ENCODE data around the gene ARL10. TPM values are rescaled to one million over a fixed set of nuclear protein-coding genes. Genes with fewer than 3 reads are reported as not detected.

ARL10 gene
- total RNA-seq, 1 donor = 13.4 TPM

- no peak for DNase-seq (ENCODE audit: low read depth)
- no peak overlapping the region for H3K4me3 ChIP-seq (ENCODE audit: low read depth, low read length)
- TF ChIP-seq, protein P1, sequence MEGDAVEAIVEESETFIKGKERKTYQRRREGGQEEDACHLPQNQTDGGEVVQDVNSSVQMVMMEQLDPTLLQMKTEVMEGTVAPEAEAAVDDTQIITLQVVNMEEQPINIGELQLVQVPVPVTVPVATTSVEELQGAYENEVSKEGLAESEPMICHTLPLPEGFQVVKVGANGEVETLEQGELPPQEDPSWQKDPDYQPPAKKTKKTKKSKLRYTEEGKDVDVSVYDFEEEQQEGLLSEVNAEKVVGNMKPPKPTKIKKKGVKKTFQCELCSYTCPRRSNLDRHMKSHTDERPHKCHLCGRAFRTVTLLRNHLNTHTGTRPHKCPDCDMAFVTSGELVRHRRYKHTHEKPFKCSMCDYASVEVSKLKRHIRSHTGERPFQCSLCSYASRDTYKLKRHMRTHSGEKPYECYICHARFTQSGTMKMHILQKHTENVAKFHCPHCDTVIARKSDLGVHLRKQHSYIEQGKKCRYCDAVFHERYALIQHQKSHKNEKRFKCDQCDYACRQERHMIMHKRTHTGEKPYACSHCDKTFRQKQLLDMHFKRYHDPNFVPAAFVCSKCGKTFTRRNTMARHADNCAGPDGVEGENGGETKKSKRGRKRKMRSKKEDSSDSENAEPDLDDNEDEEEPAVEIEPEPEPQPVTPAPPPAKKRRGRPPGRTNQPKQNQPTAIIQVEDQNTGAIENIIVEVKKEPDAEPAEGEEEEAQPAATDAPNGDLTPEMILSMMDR (IDR thresholded peaks at IDR 0.05; ENCODE audit: insufficient read depth, low read depth, low read length) = no peak
These were observed 45.3 kb downstream of the ARL10 start for GRCh38 chr5:176410486-176411180.

GRCh38 chr5:176412517-176413254, 47.4 kb downstream of the ARL10 start:
- TF ChIP-seq, protein P1 (IDR thresholded peaks at IDR 0.05; ENCODE audit: insufficient read depth, low read depth, low read length) = no peak
- H3K4me3 ChIP-seq (ENCODE audit: low read depth, low read length) = no peak overlapping the region
- no peak for DNase-seq (ENCODE audit: low read depth)

DNA sequence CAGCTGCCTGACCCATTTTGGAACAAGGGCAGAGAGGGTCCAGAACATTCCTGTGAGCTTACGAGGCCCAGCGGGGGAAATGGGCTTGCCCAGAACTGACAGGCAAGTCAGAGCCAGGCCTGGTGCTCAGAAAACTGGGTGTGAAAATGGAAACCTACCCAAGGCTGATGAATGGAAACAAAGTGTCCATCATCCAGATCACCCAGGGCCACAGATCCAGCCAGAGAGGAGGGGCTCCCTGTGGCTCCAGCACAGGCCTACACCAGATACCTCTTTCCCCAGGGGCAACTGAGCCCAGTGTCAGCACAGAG, 47.9 kb downstream of the ARL10 start:
- DNase-seq (ENCODE audit: low read depth) = no peak
- H3K4me3 ChIP-seq (ENCODE audit: low read depth, low read length) = no peak overlapping the region
- TF ChIP-seq, protein P1 (IDR thresholded peaks at IDR 0.05; ENCODE audit: insufficient read depth, low read depth, low read length) = no peak

- TF ChIP-seq, protein P1 (IDR thresholded peaks at IDR 0.05; ENCODE audit: insufficient read depth, low read depth, low read length) = no peak
- no peak overlapping the region for H3K4me3 ChIP-seq (ENCODE audit: low read depth, low read length)
- DNase-seq (ENCODE audit: low read depth) = no peak
These were observed 48.5 kb downstream of the ARL10 start for GRCh38 chr5:176413709-176414191.

GRCh38 chr5:176414704-176415103, 49.4 kb downstream of the ARL10 start:
- TF ChIP-seq, protein P1 (IDR thresholded peaks at IDR 0.05; ENCODE audit: insufficient read depth, low read depth, low read length) = no peak
- H3K4me3 ChIP-seq (ENCODE audit: low read depth, low read length) = no peak overlapping the region
- DNase-seq (ENCODE audit: low read depth) = no peak

GRCh38 chr5:176415240-176415951, 50.1 kb downstream of the ARL10 start:
- DNase-seq (ENCODE audit: low read depth) = no peak
- peak overlapping the region; percentile 84 for H3K4me3 ChIP-seq (ENCODE audit: low read depth, low read length)
- TF ChIP-seq, protein P1 (IDR thresholded peaks at IDR 0.05; ENCODE audit: insufficient read depth, low read depth, low read length) = no peak
